GM11168 (cell line): ENCODE data around the gene GLS.
"Not testable (repeated sequence)": the region's sequence is repeated elsewhere in the genome, so short reads cannot be mapped to it uniquely, and the experiment has no call there.

Experiments
- in situ Hi-C: fragments of 300-500 bp; cut with MboI; formaldehyde crosslinking; loops from one replicate; pipeline ENCODE4 v1.12.0; 2022; ENCODE audit warnings: low sequenced_read_pairs; ENCODE audit not compliant: unreplicated experiment

Gene GLS

DNA sequence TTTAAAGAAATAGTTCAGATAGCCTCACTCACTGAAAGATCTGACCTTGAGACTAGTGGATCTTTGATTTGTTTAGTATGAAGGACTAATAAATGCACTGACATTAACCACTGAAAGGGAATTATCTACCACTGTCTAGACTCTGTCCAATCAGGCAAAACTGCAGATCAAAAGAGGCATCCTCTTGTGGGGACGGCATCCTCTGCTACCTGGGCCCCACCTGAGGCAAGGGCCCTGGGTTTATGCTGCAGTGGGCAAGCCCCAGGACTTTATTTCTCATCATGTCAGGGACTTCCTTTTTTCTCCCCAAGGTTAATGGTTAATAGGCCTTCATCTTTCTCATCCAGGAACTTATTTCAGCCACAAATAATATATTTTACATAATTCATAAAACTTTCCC, 101.1 kb downstream of the GLS start:
- in situ Hi-C loops = no loop called here

DNA sequence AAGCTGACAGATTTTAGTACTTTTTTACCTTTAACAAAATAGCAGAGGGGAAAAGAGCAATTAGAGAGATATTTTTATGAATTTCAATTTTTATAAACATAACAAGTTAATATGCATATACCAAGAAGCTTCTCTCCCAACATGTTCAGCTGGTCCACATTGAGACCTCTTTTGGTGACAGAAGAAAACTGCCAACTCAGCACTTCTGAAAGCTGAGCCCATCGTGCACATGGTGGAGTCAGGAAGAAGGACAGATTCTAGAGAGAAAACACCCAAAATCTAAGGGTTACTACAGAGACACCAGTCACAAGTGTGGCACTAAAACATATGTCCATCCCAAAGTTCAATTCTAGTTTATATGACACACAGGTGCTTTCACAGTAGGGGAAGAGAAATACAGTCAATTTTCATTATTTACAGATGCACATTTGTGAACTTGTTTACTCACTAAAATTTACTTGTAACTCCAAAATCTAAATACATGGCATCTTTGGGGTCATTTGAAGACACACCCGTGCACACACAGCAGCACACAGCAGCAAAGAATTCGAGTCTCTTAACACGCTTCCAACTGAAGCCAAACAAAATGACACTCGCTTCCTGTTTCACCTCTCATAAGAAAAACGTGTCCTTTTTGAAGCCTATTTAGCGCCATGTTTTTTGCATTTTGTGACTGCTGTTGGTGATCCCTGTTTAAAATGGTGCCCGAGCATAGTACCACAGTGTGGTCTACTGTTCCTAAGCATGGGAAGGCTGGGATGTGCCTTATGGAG, 101.8 kb downstream of the GLS start:
- in situ Hi-C loops = no loop called here

DNA sequence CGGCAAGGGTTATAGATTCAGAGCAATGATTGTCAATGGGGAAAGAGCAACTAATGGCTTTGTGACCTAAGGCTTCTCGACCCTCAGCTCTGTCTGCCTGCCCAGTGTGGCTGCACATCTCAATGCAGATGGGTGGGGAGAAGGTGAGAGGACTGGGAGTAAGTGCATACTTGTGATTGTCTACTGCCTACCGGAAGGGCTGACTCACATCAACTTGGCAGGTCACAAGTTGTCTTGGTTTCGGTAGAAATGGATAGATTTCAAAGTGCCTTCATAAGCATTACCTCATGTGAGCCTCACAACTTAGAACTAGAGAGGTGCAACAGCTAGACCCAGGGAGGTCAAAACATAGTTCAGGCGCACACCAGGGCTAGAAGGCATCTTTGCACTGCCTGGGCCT, 104.0 kb downstream of the GLS start:
- in situ Hi-C loops = no loop called here

DNA sequence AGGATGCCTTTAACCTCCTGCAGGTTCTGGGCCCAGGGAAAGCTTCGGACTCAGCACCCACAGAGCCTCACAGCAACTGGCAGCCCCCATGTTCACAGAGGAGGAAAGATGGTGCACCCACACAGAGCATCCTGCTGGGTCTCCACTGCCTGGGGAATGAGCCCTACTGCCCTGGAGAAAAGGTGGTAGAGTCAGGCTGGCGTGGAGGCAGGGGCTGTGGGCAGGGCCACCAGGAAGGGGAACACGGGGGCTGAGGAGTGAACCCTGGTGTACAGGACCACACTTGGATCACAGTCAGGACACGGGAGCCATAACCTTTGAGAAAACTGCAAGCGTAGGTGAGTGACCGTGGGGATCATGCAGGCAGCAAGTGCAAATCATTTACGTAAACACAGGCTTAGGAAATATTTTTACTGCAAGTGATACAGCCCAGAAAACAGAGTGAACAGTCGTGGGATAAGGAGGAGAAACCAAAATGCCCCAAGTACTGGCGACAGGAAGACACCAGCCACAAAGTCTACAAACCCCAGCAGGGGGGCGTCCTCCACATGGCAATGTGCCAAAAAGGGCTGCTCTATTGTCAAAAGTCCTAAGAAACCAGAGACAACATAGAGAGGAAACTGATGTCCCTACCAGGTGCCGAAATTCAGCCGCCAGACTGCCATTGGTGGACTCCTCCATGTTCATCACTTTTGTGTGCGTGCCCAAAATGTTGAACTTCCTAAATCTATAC, 105.8 kb downstream of the GLS start:
- in situ Hi-C loops = no loop called here

DNA sequence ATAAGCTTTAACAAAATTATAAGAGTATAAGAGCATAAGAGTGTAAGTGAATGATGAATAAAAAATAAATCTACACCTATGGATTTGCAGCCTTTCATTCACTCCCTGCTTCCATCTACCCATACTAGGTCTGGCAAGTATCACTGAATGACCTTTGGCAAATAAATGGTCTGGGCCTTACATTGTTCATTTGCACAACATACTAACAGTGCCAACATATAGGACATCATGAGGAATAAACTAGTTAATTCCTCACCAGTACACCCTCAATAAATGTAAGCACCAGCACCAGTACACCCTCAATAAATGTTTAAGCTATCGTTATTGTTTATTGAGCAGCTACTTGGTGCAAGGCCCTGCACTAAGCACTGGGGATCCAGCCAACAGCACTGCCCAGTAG, 106.5 kb downstream of the GLS start:
- in situ Hi-C loops = no loop called here

DNA sequence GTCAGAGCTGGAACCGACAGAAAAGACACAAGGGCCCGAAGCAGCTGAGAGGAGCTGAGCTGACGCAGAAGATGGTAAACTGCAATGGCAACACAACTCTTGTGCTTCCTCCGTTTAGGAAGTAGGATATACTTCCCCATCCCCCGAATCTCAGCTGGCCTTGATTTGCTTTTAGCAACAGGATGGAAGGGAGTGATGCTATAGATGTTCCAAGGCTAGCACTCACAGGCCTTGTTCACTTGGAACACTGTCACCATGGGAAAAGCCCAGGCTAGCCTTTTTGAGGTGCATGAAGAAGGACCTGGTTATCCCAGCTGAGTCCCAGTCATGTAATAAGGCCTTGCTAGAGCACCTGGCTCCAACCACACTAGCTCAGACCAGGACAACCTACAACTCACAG, 107.3 kb downstream of the GLS start:
- in situ Hi-C loops = no loop called here

DNA sequence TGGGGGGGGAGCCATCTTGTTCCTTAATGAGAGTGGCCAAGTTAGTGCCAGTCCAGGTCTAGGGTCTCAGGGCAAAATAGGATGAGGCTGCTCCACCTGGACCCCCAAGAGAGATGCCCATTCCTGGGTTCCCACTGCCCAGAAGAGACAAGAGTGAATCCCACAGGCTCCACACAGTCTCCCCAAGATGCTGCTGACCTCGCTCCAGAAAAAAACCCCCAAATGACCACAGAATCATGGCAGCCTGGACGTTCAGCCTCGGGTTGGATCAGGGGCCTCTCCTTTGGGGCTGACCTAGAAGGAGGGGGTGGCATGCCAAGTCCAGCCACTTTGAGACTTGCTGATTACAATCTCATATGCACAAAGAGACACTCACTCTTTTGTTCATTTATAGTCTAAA, 108.3 kb downstream of the GLS start:
- in situ Hi-C loops = no loop called here

DNA sequence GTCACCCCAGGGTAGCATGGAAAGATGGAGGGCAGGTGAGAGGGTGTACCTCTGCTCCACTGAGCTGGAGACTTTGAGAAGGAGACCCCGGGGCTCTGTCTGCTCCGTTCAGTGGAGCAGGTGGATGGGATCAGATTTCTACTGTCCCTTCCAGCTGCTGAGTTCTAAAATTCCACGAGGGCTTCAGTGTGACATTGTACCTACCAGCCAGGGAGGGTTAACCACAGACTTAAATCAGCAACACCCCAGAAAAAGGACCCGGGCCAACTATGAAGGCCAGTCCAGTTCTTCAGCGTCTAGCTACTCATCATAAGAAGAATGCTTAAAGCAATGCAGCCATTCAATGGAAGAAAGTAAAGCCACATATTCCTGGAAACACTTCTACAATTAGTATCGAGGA, 109.5 kb downstream of the GLS start:
- in situ Hi-C loops = no loop called here

DNA sequence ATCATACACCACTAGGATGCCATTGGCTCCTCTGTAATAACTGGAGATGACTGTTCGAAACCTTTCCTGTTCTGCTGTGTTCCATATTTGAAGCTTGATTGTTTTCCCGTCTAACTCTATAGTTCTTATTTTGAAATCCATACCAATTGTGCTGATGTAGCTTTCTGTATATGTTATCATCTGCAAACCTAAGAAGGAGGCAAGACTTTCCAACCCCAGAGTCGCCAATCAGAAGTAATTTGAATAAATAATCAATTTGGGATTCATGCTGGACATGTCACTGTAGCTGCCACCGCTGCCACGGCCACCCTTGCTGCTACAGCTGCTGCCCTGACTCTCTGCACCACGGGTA, 112.6 kb downstream of the GLS start:
- in situ Hi-C loops = no loop called here

DNA sequence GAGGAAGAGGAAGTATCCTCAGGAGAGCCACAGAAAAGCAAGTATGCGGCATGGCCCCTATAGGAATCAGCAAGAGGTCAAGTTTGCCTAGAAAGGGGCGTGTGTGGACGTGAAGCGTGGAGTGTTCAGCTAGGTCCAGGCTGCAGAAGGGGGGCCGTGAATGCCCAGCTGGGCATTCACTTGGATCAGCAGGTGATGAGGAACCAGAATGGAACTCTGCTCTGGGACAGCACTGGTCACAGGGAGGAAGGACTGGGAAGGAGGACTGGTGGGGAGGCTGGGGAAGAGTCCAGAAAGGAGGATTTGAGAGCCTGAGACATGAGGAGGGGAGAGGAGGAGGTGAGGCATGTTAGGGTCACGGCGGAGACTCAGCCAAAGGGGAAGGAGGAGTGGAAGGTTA, 113.5 kb downstream of the GLS start:
- in situ Hi-C loops = no loop called here

DNA sequence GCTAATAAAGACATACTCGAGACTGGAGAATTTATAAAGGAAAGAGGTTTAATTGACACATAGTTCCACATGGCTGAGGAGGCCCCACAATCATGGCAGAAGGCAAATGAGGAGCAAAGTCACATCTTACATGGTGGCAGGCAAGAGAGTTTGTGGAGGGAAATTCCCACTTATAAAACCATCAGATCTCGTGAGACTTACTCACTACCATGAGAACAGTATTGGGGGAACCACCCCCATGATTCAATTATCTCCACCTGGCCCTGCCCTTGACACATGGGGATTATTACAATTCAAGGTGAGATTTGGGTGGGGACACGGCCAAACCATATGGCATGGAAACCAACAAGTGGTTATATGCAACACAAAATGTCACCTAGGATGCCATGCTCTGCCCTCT, 114.7 kb downstream of the GLS start:
- in situ Hi-C loops = not testable (repeated sequence)

DNA sequence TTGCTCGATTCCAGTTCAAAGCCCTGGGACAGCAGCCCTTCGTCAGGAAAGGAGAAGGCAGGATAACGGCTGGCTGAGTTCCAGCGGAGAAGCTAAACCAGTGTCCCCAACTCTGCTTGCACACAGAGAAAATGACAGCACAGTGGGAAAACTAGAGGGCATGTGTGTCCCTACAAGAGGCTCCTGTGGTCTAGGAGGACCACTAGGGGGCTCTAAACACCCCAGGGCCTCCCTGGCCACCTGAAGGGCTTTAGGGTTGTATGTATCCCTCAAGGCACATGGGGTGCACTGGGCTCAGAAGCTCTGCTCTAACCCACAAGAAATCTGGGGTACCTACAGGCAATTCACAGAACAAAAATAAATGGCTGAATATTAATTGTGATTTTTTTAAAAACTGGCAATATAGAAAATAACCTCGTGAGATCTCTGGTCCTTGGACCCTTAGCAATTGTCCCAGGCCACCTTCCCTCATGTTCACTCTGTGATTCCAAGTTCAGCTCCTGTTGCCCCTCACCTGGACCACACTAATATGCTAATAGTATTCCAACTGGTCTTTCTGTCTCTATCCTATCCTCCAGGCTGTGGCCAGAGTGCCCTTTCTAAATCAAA, 115.8 kb downstream of the GLS start:
- in situ Hi-C loops = no loop called here

DNA sequence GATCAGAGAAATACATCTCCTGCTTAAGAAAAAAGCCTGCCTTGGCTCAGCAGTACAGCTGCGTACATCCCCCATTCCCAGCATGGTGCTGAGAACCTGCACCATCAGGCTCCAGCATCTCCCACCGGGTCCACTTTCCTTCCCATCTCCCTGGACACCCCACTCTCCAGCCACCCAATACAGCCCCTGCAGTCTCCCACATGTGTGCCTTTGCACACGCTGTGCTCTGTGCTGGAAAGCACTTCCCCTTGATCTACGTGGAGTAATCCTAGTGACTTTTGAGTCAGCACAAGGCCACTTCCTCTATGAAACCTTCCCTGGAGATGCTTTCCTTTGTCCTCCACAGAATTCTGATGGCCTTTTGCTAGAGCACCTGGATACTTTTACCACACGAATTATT, 116.3 kb downstream of the GLS start:
- in situ Hi-C loops = no loop called here

DNA sequence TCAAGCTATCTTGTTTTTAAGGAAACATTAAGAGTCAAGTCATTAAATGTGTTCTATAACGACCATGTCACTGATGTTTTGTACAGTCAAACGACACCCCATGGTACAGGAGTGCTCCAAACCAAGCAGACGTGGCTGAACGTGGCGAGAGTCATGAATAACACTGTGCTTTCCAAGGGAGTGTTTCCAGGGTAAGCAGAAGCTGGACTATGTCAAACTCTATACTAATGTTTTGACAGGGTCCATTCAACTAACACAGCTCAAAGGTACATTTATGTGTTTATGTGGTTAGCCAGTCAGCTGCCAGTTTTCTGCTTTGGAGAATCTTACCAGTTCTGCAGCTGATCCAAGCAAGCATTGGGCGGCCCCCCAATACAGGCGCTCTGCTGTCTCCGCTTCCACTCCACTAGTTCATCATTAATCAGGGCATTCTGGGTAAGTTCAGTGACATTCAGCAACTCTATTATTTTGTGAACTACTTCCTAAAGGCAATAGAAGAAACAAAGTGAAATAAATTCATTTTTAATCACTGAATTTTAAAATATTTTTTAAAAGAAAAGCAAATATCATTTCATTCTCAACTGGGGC, 117.0 kb downstream of the GLS start:
- in situ Hi-C loops = no loop called here

DNA sequence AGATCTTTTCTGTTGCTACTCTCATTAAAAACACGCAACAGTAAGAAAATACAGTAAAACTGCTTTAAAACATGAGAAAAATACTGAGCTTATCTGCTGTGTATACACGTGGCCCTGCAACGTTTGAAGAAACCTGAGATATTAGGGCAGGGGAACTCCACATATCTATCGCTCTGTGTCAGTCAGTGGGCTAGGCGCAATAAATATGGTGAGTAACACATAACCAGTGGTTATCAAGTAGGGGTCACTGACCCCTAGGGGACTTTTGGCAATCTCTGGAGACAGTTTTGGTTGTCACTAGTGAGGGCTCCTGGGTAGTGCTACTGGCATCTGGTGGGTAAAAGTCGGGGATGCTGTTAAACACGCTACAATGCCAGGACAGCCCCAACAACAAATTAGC, 118.4 kb downstream of the GLS start:
- in situ Hi-C loops = no loop called here

DNA sequence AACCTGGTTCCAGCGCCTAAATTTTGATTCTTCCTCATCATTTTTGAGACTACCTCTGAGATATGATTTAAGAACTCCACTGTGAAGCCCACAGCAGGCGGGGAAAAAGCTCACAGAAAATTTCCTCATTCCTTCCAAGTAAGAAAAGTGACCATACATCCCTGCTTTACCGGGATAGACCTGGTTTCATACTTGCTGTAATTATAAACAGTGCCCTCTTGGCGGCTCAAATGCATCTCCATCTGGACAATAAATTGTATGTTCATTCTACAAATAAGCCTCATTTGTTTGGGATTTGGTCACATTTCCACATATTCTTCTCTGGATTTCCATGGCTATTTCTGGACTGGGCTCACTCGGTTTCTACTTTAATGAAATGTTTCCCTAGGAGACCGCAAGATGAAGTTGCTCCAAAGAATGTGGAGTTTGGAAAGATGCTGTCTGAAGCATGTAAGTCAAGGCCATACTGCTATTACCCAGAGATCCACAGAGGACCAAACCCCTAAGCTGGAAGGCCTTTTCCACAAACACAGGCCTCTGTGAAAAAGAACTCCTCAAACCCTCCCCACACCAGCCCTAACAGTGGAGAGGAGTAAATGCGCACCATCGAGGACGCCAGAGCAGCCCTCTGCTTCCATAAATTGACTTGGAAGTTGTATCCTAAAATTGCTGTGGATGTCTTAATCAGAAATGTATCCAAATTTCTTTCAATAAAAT, 119.5 kb downstream of the GLS start:
- in situ Hi-C loops = no loop called here

DNA sequence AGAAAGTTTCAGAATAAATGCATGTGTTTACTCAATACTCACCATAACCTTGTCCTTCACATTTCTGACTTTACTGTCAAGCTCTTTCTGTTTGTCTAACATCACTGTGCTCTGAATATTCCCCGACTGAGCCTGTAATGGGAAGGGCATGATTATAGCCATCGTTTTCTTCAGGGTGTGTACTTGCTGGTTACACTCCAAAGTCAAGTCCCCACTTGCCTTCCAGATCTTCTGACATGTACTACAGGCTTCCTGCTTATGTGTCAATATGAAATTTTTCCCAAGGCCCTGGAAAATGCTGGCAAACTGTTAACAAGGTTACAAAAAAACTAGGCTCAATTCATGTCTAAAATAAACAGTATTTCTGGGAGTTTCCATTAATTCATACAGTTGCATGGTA, 120.4 kb downstream of the GLS start:
- in situ Hi-C loops = no loop called here

DNA sequence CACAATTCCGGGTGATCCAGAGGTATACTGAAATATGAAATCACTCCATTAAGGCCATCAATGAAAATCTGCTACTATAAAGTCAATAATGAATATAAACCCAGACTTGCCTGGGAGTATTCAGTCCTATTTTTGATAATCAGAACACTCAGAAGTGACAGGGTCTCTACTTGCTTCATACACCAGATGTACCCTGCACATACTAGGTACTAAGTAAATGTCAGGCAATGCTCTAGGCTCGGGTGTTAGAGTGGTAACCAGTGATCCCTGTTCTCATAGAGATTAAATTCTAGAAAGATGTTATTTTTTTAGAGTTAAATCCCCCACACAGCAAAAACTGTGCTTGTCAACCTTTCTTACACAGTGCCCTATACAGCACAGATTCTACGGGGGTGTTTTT, 121.0 kb downstream of the GLS start:
- in situ Hi-C loops = no loop called here

DNA sequence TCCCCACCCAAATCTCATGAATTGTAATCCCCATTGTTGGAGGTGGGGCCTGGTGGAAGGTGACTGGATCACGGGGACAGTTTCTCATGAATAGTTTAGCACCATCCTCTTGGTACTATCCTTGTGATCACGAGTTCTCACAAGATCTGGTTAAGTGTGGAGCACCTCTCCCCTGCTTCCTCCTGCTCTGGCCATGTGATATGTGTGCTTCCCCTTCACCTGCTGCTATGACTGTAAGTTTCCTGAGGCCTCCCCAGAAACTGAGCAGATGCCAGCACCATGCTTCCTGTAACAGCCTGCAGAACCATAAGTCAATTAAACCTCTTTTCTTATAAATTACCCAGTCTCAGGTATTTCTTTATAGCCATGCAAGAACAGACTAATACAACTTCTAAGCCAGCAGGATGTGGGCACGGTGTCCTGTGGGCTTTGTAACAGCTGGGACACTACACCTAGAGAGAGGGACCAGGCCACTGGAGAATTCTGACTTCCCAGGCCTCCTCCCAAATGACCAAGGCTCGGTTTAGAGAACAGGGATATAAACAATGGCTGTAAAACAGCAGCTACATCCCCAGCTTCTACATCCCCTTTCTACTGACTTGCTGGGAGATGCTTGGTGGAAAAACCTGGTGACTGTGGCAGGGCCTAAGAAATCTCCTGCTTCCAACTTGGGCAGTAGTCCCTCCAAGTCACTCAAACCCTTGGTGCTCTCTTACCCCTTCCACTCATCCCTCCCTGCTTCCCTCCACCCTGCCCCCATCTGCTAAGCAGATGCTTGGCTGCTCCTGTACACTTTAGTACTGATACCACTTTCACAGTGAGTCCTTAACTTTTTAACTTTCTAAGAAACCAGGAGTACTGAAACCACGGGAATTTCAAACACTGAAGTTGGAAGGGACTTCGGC, 123.0 kb downstream of the GLS start:
- in situ Hi-C loops = no loop called here

DNA sequence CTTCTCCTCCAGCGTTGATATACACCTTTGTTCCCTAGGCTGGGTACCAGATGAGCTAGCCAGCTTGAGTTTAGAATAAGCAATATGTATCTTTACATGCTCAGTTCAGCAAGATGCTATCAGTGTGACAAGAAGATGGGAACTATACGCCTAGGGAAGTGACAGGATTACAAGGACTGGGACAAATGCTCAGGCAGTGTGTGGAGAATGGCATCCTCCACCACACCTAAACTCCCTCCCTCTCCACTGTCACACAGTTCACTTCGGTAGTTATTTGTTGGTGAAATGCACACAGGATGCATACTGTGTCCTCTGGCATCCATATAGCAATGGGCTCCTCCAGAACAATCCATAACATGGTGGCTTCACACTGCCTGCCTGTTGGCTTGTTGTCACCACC, 125.7 kb downstream of the GLS start:
- in situ Hi-C loops = no loop called here
